GM19372 (cell line): ENCODE data around the gene NGEF.

ENCODE experiments used
- ATAC-seq: cut with Tn5 transposase; IDR thresholded peaks from one replicate; pipeline ENCODE4 v1.9.1; 2021; ENCODE audit warnings: mild to moderate bottlenecking, low read depth, moderate library complexity; ENCODE audit not compliant: unreplicated experiment

NGEF gene

GRCh38 chr2:232888099-232888836 lies 124.8 kb downstream of the NGEF start:
- no peak for ATAC-seq

DNA sequence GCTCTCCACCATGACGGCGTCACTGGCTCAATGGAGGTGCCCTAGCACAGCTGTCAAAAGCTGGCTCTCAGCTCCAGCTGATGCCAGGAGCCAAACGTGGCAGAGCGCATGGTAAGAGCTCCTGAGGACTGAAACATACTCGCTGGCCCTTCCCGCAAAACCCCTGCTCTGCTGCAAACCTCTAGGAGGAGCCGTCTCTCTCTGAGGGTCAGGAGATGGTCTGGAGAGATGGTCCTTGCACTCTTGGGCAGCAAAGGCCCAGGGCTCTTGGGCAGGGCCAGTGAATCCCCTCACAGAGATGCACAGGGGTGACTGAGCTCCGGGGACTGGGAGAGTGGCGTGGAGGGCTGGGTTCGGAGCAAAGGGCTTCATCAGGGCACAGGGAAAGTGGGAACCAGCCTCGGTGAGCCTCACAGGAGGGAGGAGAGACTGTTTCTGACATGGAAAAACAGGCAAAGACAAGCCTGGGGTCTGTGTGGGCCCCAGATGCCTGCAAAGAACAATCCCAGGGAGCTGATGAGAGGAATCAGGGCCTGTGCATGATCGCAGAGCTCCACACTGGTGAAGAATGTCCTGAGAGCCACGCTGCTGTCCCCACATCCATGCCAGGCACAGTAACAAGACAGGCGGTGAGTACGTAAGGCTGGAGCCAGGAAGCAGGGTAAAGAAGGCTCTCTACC lies 125.7 kb downstream of the NGEF start:
- no peak for ATAC-seq

DNA sequence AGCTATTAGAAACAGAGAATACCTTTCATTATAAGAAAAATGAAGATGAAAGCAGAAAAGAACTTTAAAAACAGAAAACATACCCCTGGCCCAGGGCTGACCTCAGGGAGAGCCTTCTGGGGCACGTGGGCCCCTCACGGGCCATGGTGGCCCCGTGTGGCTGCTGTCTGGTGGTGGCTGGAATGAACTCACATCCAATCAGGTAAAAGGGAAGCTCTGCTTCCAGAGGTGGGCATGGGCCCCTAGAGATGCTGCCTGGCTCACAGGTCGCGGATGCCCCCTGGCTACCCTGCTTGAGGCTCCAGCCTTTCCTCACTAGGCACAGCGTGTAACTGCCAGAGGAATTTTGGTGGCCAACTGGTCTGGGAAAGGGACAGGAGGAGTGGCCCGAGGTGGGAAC lies 126.4 kb downstream of the NGEF start:
- ATAC-seq, result no peak

GRCh38 chr2:232886176-232886575 lies 126.9 kb downstream of the NGEF start:
- ATAC-seq, result no peak

- no peak for ATAC-seq
Observed at GRCh38 chr2:232885264-232885961, 127.6 kb downstream of the NGEF start.

DNA sequence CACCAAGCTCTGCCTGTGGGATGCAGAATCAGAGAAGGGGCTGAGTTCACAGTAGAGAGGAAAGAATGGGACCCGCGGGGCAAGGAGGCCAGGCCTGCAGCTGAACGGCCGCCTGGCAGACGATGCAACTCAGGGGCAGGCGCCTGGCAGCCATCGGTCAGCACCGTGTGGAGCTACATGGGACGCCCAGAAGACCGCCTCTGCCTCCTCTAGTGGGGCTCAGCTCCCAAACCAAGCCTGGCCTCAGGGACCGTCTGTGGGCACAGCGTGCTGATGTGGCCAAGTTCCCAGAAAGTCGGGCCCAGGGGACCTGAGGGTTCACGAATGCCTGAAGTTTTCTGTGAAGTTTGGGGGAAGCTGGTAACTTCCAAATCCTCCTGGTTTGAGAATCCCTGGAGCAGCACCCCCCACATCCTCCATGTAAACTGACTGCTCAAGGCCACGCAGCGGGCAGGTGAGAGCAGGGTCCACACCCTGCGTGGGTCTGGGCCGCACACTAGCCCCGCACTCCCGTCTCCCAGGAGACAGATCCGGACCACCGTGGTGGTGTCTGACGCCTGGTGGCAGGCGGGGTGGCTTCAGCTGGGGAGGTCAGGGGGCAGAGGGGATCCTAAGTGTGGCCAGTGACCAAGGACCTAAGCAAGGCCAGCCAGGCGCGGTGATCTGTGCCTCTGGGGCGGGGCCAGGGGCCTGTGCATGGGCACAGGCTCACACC lies 128.3 kb downstream of the NGEF start:
- ATAC-seq, result no peak

- no peak for ATAC-seq
Observed at GRCh38 chr2:232884001-232884421, 129.0 kb downstream of the NGEF start.

GRCh38 chr2:232883116-232883721 lies 129.8 kb downstream of the NGEF start:
- no peak for ATAC-seq

- ATAC-seq, result no peak
Observed at GRCh38 chr2:232882505-232883115, 130.4 kb downstream of the NGEF start.

- ATAC-seq, result no peak
Observed at GRCh38 chr2:232882085-232882484, 131.0 kb downstream of the NGEF start.

DNA sequence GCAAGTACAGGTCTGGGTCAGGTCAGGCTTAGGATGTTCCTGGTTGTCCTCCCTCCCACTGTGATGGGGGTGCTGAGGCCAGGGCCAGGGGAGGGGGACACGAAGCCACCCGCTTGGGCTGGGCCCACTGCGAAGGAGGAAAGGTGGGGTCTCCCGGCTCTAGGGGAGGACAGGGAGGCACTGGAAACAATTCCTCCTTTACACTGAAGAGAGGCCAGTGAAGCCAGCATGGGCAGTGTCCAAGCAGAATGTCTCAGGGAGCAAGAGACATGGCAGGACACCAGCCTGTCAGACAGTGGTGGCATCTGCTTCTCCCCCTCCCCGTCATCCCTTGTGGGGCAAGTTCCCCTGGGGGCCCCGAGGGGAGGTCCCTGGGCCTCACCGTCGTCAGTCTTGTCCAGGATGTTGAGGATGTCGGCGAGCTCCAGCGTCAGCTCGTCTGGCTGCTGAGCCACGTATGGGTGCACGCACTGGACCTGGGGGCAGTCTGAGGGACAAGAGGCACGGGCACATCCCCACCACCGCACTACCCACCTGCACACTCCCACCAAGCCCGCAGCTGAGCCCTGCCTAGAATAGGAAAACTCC lies 132.2 kb downstream of the NGEF start:
- ATAC-seq, result no peak

GRCh38 chr2:232879618-232880494 lies 133.2 kb downstream of the NGEF start:
- no peak for ATAC-seq

GRCh38 chr2:232878855-232879617 lies 134.0 kb downstream of the NGEF start:
- no peak for ATAC-seq

DNA sequence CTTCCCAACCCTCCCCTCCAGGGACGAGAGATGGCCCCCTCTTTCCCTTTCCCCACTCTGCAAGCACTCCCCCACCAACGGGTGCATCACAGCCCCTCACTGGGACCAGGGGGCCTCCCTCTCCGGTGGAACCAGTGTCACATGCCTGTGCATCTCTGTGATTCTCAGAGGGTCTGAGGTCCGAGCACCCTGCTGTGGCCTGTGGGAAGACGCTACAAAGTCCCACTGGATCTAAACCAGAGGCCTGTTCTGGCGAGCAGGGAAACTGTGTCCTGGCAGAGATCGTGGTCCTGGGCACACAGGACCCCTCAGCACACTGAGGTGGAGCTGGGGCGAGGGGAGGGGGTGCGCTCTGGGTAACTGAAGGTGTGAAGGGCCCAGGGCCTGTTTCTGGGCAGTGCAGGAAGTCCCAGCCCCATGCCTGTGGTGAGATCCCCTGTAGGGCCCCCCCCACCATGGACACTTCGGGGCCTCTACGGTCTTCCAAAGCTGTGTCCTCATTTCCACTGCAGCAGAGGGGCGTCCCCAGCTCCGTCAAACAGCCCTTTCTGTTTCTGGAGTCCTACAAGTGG lies 135.0 kb downstream of the NGEF start:
- no peak for ATAC-seq

GRCh38 chr2:232876978-232877441 lies 136.0 kb downstream of the NGEF start:
- ATAC-seq, result no peak

- ATAC-seq, result peak; percentile 55
Observed at GRCh38 chr2:232876161-232876977, 136.7 kb downstream of the NGEF start.
